Activated T-helper 1 cell treated with anti-CD3 and anti-CD28 coated beads, Interleukin-2, amount 50 U/mL, for 16 hours (primary cell): Measurements from ENCODE around the gene ZRANB1.

ENCODE experiments used
- DNase-seq, 2 donors: peaks; one replicate each; pipeline ENCODE4 v3.0.0-alpha.2; 2020; ENCODE audit warnings: low read depth in 1 of 2, low spot score in 1 of 2

Gene ZRANB1

DNA sequence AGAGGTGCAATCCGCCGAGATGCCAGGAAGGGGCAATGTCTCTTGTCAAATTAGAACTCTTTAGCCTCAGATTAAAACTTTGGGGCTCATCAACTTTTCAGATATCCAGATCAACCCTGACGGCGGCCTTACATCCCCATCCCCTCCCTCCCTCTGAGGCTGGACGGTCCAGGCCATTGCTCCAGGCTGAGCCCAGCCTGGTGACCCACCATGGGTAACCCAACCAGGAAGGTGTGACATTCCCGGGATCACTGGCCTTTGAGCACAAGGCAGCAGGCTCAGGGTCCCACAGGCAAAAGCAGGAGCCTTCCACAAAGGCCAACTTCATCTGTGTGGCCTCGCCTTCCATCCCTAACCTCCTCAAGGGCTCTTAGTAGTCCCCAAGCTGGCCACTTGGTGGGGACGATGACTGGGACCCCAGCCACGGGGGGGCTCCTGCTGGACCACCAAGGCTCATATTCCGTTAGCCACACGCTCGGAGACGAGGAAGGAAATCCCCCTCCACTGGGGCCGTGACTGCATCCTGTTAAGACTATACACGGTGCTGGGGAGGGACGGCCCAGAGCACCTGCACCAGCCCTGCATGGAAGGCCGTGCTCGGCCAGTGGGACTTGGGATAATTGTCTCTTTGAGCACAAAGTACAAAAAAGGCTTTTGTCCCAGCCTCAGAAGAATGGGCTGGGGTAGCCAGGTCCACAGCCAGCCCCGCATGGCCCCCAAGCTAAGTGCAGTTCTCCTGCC, 62.8 kb downstream of the ZRANB1 start:
- DNase-seq, result no peak

DNA sequence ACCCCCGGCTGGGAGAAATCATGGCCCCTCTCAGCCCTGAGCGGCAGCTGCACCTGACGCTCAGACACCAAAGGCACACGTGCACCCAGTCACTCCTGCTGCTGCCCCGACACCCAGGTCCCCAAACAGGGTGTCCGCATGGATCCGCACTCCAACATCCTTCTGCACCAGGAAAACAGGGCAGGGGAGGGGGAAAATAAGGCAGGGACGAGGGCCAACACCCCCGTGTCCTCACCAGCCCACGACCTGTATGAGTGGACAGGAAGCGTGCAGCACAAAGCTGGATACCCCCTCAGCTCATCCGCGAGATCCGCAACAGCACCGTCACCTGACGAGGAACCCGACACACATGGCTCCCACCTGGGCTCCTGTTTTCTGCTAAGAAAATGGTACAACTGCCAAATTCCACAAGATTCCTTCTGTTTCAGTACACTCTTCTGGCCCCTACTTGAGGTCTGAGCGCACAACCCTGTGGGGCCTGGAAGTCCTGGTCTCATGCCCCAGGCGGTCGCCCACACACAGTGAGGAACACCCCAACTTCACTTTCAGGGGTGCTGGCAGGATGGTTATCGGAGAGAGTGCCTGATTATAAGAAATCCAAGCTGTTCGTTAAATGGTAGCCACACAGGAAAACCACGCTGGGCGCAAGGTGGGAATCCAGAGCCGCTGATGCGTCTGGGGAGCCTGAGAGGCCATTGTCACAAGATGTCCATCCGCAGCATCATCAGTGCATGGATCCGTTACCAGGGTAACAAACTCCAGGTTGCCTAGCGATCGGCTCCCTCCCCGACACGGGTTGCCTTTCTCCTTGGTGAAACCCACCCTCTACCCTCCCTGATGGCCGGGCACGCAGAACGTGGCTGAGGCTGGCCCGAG, 63.6 kb downstream of the ZRANB1 start:
- DNase-seq, result no peak

DNA sequence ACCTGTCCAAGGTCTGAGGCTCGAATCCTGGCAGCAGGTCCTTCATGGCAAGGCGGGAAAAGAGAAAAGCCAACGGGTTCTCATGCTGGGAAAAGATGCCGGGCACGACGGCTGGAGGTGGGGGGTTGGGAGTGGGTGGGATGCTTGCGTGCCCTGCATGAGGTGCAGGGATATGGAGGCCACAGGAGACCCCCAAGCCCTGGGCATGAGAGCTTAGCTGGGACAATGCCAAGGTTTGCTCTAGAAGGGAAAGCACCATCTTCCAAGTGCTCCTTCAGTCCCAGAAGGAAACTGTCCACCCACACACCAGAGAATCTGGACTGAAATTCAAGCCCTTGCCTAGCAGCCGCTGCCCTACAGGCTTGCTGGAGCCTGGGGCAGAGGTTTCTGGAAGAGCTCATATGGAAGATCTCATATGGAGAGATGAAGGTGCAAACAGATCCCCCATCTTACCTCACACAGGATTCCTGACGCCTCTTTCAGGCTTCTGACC, 64.3 kb downstream of the ZRANB1 start:
- DNase-seq, result no peak

DNA sequence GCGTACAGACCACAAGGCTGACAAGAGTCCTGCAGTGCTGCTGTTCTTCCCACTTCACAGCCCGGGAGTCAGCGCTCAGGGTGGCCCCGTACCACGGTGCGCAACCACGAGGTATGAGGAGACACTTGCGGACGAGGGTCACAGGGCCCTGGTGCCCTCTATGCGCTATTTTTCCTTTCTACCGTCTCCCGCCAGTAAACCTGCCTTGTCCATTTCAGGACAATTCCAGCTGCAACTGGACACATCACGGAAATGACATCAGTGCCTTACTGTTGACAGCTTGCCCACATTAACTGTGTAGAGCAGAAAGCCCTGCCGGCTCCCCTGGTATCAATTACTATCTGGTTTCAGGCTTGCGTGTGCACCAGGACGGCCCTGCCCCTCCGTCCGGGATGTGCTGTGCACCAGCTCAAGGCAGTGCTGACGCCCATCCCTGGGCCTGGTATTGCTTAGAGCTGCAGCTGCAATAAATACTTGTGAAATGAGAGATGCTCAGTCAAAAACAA, 65.1 kb downstream of the ZRANB1 start:
- no peak for DNase-seq

DNA sequence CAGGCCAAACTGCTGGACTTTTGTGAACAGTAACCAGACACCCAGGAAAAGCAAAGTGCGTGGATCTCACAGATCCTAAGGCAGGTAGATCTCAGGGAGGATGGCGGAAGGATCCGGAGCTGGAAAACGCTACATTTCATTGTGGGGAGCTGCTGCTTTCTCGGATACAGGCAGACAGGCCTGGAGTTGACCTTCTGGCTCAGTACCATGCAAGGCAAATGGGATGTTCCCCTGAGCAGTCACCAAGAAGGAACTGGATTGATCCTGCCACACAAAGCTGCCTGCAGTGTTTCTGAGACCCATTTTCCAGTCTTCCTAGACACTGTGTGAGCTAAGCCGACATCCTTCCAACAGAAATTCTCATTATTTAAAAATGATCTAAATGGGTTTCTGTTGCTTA, 65.5 kb downstream of the ZRANB1 start:
- DNase-seq, result no peak

DNA sequence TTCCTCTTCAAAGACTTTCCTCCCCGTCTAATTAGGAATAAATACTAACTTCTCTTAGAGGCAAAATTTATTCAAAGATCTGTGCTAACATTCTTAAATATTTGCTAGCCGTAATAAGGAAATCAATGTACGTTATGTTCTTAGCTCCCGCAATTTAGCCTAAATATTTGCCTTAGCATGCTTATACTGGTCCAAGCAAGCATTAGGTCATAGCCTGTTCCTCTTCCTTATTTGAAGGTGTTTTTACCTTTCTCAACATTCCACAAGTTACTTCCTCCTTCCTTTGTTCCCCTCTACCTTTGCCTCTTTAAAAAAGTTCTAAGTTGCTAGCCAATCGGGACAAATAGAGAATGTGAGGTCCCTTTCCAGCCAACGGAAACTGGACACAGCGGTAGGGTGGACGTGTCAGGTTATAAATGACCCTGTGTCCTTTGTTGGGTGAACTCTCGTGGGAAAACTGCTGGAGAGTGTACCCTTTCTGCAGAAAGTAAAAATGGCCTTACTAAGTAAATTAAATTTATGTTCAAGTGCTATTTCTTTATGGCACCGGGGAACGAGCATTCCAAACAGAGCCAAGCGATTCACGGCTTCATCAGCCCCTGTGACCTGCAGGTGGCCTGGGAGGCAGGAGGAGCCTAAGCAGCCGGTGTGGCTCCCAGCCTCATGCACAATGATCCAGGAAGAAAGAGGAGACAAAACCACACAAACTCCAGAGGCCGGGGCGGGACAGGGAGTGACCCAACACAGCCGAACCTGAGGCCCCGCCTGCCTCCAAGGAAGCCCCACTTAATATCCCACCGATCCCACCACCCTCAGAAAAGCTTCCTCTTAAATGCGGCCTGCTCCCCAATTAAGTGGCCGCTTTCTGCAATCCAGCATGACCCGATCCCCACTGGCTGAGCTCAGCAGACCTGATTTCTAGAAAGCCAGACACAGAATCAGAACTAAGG, 67.0 kb downstream of the ZRANB1 start:
- DNase-seq, result no peak

DNA sequence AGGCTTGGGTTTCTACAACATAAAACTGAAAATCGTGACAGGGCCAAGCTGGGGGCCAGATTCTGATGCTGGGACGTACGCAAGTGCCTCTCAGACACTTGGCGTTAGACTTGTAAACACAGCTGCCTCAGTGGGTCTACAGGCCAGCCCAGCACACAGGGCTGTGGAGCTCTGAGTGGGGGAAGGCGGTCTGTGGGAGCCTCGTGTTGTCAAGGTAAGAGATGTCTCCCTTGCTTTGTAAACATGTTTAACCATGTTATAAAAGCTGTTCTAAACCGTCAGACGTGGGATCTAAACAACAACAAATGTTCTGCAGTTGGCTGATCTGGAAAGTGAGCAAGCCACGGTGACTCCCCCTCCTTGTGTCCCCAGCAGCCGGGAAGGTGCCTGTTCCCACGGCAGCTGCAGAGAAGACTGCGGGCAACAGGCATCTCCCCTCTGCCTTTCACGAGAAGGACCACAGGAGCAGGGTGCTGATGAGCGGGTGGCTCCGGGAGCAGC, 67.8 kb downstream of the ZRANB1 start:
- DNase-seq, result no peak

DNA sequence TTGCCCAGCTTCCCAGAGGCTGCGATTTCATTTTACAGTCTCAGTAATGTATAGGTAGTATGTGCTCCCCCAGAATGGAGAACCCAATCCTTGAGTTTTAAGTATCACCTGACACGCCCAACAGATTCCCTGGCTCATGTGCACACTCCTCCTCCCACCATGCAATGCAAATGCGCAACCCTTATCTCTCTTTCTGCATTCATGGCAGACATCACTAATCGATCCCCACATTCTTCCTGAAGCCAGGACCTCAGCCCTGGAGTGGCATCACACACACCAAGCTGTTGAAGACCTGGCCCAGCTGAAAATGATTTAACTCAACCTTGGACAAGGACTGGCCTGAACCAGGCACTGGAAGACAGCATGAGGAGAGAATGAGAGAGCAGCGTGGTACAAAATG, 68.4 kb downstream of the ZRANB1 start:
- no peak for DNase-seq

DNA sequence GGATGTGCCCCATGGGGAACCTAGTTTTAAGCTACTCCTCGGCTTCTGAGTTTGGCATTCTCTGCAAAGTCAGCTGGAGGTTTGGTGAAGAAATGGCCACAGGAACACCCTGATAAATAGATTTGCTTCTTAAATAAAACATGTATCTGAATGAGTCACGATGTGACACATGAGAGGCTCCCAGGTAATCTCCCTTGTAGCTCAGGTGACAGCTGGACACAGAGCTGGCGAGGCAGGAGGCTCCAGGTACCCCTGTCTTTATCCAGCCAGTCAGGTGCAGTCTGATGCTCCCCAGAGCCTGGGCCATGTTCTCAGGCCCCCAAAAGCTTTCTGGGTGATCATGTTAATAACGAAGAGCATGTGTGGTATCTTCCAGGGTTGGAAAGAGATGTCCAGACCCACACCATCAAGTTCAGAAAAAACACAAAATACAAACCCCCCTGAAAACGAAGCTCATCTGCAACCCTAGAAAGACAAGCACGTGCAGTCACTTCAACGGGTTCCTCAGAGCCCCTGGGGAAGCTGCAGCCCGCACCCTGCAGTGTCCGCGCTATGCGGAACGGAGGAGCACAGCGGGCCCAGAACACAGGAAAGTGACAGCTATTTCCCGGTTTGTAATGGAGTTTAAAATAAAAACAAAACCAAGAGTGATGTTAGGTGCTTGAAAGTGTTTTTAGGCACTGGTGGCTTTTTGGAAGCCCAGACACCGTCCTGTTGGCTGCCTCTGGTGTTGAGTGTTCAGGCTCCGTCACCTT, 69.4 kb downstream of the ZRANB1 start:
- no peak for DNase-seq

DNA sequence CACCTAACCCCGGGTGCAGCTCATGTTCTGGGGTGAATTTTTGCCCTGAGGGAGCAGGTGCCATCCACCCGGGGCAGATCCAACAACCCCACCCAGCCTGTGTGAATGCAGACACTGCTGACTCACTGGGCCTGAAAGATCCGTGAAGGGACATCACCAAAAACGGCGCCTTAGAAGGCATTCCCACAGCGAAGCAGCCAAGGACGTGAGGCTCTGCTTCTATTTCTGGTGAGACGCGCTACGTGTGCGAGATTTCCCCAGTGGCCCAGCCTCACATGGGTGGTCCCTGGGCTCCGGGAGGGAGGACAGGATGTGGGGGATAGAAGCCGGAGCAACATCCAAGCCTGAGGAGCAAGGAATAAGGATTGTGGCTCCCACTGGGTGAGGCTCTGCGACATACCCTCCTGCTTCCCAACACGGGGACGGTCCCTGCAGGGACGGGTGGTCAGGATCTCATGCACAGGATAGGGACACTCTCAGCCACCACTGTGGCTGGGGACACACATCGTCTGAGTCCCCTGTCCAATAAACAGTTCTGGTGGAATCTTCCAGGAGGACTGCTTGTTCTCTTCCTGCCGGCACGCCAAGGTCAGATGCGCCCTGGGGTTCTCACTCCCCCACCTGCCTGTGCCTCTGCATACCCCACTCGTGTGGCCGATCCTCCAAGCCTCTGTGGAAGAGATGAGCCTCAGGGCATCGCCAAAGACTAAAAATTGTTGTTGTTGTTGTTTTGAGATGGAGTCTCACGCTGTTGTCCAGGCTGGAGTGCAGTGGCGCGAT, 70.2 kb downstream of the ZRANB1 start:
- DNase-seq, result no peak

DNA sequence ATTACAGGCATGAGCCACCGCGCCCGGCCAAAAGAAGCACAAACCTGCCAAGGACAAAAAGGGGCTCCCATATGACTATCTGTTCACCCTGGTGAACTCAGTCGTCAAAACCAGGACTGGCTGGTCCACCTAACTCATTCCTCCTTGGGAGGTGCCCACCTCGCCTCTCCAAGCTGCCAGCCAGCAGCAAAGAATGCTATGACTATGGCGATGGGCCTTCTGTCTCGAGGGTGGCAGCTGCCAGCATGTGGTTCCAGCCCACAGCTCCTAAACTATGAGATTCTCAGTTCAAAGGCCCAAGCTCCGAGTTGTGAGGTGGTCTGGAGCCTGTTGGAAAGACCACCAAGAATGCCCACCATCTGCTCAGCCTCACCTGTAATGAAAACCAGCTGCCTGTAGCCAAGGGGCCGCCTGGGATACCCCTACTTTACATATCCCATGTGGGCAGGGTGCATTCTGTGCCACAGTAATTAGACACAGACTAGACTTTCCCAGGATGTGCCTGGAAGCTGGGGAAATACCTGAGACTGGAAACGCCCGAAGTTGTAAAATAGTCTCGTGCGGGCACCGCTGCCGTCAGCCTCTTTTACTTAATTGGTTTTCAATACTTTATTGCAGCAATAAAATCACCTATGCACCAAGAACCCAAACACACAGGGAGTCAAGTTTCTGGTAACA, 71.1 kb downstream of the ZRANB1 start:
- no peak for DNase-seq

DNA sequence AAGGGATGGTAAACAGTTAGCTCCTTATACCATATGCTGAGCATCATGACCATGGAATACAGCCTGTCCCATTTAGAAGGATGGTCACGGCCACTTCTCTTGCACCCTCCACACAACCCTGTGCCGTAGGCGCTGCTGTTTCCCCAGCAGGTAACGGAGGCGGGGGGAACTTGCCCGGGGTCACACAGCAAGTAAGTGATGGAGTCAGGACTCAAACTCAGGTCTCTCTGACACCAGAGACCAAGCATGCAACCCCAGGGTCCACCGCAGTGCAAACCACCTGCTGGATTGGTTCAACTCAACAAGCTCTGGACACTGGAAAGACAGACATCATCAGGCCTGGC, 71.6 kb downstream of the ZRANB1 start:
- no peak for DNase-seq

DNA sequence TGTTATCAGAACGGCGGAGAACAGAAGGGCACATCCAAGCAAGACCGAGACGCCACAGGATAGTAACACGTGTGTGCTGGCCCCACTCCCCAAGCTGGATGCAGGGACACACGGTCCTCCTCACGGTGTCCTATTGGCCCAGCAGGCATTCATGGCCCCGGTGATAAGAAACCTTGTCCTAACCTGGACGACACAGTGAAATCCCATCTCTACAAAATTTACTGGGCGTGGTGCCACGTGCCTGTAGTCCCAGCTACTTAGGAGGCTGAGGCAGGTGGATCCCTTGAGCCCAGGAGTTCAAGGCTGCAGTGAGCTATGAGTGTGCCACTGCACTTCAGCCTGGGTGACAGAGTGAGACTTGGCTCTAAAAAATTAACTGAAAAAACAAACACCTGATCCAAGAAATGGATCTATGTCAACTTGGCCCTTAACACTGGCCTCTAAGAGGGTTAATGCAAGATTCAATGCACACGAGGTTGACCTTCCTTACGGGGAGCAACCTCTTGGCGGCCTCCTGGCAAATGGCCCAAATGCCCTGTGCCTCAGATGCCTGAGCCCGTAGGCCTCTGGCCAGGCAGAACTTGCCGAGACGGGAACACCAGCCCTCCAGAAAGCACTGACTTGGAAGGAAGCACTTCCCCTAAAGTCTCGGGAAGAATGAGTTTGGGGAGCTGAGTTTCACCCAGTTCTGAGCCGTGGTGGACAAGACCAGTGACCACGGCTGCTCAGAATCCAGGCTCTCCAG, 72.3 kb downstream of the ZRANB1 start:
- no peak for DNase-seq

DNA sequence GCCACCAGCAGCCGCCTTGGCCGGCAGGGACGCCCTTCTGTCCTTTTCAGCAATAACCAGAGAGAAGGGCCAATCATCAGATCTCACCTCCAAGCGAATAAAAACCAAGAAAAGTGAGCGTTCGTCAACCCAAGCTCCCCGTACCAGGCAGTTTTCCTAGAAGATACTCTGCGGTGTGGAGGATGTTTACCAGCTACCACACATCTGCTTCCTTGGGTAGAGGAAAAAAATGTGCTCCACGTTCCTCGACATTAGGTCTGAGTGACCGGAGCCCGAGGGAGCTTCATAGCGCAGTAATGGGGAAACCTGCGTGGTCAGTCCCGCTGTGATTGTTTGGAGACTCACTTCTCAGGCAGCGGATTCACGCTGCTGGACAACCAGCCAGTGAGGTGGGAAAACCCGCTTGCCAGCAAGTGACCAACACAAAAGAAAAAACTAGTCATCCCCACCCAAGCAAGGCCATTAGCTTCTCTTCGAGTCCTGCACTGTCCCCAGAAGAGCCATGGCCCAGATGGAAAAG, 73.0 kb downstream of the ZRANB1 start:
- no peak for DNase-seq

DNA sequence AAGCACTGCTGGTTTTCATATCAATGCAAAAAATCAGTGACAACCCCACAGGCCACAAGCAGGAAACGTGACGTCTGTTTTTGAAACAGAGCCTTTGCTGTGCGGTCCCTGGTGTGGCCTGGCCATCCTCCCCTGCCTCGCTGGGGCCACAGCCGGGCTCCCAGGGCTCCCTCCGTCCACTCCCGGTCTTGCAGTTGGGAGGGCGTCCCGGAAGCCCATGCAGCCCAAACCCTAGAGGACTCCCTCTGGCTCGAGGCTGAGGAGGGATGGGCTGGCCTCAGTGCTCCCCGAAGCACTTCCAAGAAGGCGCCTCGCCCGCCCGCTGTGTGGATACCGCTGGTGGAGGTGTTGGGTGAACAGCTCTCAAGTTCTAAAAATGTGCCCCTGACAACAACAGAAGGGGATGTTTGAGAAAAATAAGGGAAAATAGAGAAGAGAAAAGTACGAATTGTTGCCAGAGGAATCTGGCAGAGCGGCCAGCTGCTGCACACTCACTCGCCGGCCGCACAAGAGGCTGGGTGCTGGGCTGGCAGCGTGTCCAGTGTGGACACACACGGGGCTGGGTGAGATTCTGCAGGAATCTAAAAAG, 73.5 kb downstream of the ZRANB1 start:
- DNase-seq, result no peak

DNA sequence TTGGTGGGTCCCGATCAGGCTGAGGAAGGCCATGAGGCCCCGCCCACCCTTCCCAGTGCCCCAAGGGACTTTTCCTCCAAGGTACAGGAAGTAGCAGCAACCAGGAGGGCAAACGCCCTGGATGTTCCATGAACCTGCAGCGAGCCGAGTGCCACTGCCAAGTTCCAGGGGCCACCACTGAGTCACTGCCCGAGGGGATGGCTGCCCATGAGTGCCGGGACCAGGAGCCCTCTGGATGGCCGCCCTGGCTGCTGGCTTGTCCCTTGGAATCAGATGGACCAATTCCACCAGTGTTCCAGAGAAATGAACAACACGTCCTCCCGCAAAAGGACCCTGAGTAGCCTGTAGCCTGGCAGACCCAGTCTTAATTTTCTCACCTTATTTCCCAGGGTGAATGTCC, 74.2 kb downstream of the ZRANB1 start:
- DNase-seq, result no peak

DNA sequence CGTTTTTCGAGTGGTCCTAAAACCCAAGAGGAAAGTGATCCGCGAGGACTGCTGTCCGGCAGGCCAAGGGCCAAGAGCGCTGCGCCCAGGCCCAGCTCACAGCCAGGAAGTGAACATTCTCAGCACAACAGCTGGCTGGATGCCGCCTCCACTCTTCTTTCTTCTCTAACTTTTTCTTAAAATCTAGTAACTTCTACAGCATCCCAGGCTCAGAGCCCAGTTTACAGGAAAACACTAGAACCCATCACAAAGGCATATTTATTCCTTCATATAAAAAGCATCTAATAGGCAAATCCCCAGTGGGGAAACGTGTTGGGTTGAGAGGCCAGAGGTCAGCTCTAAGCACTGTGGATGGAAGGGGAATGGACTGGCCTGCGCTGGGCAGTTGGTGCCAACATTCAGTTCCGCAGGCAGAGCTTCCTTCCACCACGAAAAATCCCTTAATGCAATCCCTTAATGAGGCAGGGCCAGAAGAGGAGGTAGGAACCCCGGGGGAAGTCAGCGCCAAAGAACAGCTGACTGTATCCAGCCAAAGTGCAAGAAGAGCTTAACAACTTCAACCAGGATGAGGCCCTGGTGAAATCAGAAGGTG, 74.8 kb downstream of the ZRANB1 start:
- no peak for DNase-seq
